Upper lobe of right lung (tissue), 1 donor: ENCODE measurements around the gene PHKA2. TPM values are rescaled to one million over a fixed set of nuclear protein-coding genes. Genes with fewer than 3 reads are reported as not detected.

Experiments
- ATAC-seq: fragments of 200-7000 bp; cut with Tn5 transposase; one replicate; pipeline ENCODE4 v1.9.1; 2020; ENCODE audit warnings: mild to moderate bottlenecking, moderate library complexity
- DNase-seq: peaks from one replicate; pipeline ENCODE4 v3.0.0-alpha.2; 2020
- H3K27ac ChIP-seq: fragments of 200-600 bp; one replicate; pipeline ENCODE4 v1.8.0; 2022
- H3K27me3 ChIP-seq: fragments of 200-600 bp; one replicate; pipeline ENCODE4 v1.8.0; 2022; ENCODE audit warnings: mild to moderate bottlenecking
- H3K36me3 ChIP-seq: fragments of 200-600 bp; one replicate; pipeline ENCODE4 v1.8.0; 2022
- H3K4me1 ChIP-seq: fragments of 200-600 bp; one replicate; pipeline ENCODE4 v1.8.0; 2022
- H3K4me3 ChIP-seq: fragments of 200-600 bp; one replicate; pipeline ENCODE4 v1.8.0; 2022; ENCODE audit warnings: mild to moderate bottlenecking
- H3K9me3 ChIP-seq: fragments of 200-600 bp; one replicate; pipeline ENCODE4 v1.8.0; 2022
- intact Hi-C: fragments of 100-400 bp; cut with DNase I; formaldehyde crosslinking; loops from one replicate; pipeline ENCODE4 v1.11.0; 2022
- total RNA-seq: library from RNA; stranded (reverse); fragmentation: NEBNext Ultra II Directional; extraction: Animal tissue kit (Norgen Biotek cat#: 25700); gene quantifications from one replicate; pipeline ENCODE4 v1.2.1, GENCODE V29; 2021
- TF ChIP-seq, protein P1 (sequence below): fragments of 200-600 bp; IDR thresholded peaks from one replicate; pipeline ENCODE4 v1.8.0; 2022; ENCODE audit warnings: antibody characterized with exemption
- donor health status: DM: no; HTN: yes; CAD: no; lungs with severe emphysema.

Gene PHKA2
- total RNA-seq, 1 donor from 2014 or later: 25.5 TPM

DNA sequence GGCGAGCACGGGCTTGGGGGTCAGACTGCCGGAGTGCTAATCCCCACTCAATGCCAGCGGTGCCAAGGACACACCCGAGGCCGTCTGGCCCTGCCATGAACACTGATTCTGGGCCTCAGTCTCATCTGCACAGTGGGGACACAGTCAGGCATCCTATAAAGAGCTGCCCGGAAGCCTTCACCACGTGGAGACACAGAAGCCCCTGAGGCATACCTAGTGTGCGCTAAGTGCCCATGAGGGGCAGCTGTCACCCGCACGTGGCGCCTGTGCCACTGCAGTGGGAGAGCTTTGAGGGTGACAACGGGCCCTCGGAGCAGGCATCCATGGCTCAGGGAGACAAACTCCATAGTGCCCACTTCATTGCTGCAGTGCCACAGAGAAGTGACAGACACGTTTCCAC is 86.3 kb downstream of the PHKA2 start:
- DNase-seq (no peak), ATAC-seq (no peak)
- TF ChIP-seq, protein P1, sequence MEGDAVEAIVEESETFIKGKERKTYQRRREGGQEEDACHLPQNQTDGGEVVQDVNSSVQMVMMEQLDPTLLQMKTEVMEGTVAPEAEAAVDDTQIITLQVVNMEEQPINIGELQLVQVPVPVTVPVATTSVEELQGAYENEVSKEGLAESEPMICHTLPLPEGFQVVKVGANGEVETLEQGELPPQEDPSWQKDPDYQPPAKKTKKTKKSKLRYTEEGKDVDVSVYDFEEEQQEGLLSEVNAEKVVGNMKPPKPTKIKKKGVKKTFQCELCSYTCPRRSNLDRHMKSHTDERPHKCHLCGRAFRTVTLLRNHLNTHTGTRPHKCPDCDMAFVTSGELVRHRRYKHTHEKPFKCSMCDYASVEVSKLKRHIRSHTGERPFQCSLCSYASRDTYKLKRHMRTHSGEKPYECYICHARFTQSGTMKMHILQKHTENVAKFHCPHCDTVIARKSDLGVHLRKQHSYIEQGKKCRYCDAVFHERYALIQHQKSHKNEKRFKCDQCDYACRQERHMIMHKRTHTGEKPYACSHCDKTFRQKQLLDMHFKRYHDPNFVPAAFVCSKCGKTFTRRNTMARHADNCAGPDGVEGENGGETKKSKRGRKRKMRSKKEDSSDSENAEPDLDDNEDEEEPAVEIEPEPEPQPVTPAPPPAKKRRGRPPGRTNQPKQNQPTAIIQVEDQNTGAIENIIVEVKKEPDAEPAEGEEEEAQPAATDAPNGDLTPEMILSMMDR: no peak
- intact Hi-C loops: no loop called here
- Histone ChIP-seq H3K4me1 (no peaks in the 10 kb centered on the region), H3K36me3 (no peaks in the 10 kb centered on the region), H3K27ac (no peak overlapping the region), H3K4me3 (no peak overlapping the region), H3K9me3 (no peaks in the 10 kb centered on the region), H3K27me3 (no peaks in the 10 kb centered on the region)

DNA sequence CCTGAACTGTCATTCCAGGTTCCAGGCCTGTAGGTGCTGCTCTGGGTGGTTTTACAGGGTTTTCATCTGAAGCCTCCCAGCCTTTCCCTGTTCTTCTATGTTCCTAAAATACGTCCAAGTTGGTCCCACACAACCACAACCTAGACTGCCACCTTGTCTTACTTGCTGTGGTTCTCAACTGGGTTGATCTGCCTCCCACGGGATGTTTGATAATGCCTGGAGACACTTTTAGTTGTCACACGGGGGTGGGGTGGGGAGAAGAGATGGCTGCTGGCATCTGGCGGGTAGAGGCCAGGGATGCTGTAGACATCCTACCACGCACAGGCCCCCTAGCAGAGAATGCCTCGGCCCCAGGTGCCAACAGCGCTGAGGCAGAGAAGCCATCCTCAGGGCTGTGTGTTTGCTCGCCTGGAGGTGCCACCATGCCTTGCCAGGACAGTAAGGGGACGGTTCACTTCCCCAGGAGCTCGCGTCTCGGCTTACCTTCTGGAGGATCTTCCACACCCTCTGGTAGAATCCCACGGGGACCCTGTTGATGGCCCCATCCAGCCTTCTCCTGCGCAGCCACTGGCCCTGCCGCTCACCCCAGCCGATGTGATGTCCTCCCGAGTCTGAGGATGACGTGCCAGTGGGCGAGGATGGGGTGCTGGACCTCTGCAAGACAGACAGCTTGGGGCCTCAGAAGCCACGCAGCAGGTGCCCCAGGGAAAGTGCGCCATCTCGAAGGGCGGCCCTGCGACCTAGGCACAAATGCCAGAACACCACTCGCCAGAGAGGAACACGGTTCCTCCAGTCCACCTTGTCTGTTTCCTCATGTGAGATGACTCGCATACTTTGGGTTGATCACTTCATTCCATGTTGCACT is 87.0 kb downstream of the PHKA2 start:
- intact Hi-C loops: no loop called here
- Histone ChIP-seq H3K4me1 (no peaks in the 10 kb centered on the region), H3K9me3 (no peaks in the 10 kb centered on the region), H3K27me3 (no peaks in the 10 kb centered on the region), H3K27ac (no peak overlapping the region), H3K4me3 (no peak overlapping the region), H3K36me3 (no peaks in the 10 kb centered on the region)
- TF ChIP-seq, protein P1: no peak
- no peak for DNase-seq
- no peak for ATAC-seq

DNA sequence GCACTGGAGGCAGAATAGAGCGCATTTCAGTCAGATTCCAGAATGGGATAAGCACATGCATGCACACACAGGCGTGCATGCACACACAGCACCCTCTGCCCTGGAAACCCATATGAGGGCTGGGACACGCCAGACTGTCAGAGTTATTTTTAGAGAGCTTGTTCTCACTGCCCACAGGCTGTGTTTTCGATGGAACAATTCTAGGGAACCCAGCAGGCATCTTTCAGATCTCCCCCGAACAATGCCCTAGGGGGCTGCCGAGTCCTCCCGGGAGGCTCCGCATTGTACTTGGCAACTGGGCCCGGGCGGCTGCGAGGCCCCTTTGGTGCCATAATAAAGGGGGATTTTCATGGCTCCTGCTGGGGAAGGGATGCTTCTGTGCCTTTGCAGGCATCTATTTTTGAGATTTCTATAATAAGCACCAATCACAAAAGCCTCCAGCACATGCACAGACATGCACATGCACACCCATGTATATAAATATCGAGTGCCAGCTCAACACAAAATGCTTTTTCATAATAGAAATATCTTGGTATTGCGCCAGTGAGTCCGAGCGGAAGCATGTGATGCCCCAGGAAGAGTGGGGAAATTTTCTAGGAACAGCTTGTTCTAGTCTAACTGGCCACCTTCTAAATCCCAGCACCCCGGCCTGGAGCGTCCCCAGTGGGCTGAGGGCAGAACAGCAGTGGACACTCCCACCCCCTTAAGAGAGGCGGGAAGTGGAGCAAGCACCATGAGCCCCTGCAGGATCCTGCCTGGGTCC is 88.5 kb downstream of the PHKA2 start:
- Histone ChIP-seq H3K36me3 (no peaks in the 10 kb centered on the region), H3K4me3 (no peak overlapping the region), H3K9me3 (no peaks in the 10 kb centered on the region), H3K27ac (no peak overlapping the region), H3K27me3 (no peaks in the 10 kb centered on the region), H3K4me1 (no peaks in the 10 kb centered on the region)
- DNase-seq (peak; percentile 66), ATAC-seq (peak; percentile 80)
- intact Hi-C loops: no loop called here
- TF ChIP-seq, protein P1: peak; percentile 39

DNA sequence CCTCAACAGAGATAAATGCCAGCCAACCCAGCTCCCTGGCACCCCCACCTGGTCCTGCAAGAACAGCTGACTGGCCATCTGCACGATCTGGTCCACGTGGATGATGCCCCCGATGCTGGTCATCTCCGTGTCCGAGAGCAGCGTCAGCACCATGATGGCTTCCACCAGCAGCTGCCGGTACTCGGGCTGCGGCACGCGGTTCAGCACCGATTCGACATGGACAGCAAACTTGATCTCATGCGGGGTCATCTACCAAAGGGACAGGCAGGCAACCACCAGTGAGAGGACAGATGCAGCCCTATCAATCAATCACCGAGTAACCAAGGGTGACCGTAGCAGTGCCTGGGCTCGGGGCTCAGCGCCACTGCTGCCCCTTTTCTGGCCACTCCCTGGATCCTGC is 89.8 kb downstream of the PHKA2 start:
- no peaks in the 10 kb centered on the region for H3K9me3 ChIP-seq
- ATAC-seq: no peak
- intact Hi-C loops: no loop called here
- H3K4me1 ChIP-seq: no peaks in the 10 kb centered on the region
- DNase-seq: no peak
- H3K27ac ChIP-seq: no peak overlapping the region
- H3K27me3 ChIP-seq: no peaks in the 10 kb centered on the region
- H3K36me3 ChIP-seq: no peaks in the 10 kb centered on the region
- TF ChIP-seq, protein P1: no peak
- no peak overlapping the region for H3K4me3 ChIP-seq

DNA sequence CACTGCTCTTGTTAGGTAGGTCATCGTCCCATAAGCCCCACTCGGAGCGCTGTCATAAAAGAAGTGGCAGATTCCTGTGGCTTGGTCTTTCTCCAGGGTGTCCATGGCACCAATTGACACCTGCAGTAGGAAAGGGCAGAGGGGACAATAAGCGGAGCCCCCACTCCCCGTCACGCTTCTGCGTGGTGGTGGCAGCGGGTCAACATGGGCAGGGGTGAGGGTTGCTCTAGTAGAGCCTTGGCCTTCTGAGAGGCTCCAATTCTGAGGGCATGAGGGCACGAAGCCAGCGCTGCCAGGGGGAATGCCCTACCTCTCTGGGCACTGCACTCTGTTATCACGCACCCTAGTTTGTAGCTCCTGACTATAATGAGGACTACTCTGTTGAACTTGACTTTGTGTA is 90.4 kb downstream of the PHKA2 start:
- H3K27me3 ChIP-seq: no peaks in the 10 kb centered on the region

More for the DNA sequence above, 90.4 kb downstream of the PHKA2 start:
- no peak overlapping the region for H3K4me3 ChIP-seq
- ATAC-seq (no peak), DNase-seq (no peak)
- intact Hi-C loops: no loop called here
- no peak overlapping the region for H3K27ac ChIP-seq
- no peaks in the 10 kb centered on the region for H3K36me3 ChIP-seq
- no peaks in the 10 kb centered on the region for H3K4me1 ChIP-seq
- H3K9me3 ChIP-seq: no peaks in the 10 kb centered on the region
- TF ChIP-seq, protein P1: no peak
